HG02588 (cell line): ENCODE results near the gene ZNF442.
A peak's percentile ranks its signal among the peaks of the same experiment; 100 is the strongest.
"Not testable (repeated sequence)": the region's sequence is repeated elsewhere in the genome, so short reads cannot be mapped to it uniquely, and the experiment has no call there.

Experiments
- ATAC-seq: cut with Tn5 transposase; IDR thresholded peaks from one replicate; pipeline ENCODE4 v1.9.1; 2021; ENCODE audit warnings: mild to moderate bottlenecking, moderate library complexity; ENCODE audit not compliant: unreplicated experiment

ZNF442 gene

GRCh38 chr19:12365236-12366162 lies at the start of gene ZNF442:
Gene ZNF442, minus strand, starts transcription at chr19:12365683. Its CDS starts 2,052 bp downstream, at chr19:12363631.
- ATAC-seq, result peak; percentile 92

GRCh38 chr19:12411893-12412292 lies 46.4 kb upstream of the ZNF442 start:
- ATAC-seq, result no peak

GRCh38 chr19:12400633-12401502 lies 35.4 kb upstream of the ZNF442 start, which contains the start of gene ZNF799:
Gene ZNF799, minus strand, starts transcription at chr19:12401271. Its CDS starts 201 bp downstream, at chr19:12401070.
- peak; percentile 82 for ATAC-seq

- ATAC-seq, result peak; percentile 32
Observed at GRCh38 chr19:12399901-12400632, 34.6 kb upstream of the ZNF442 start.

GRCh38 chr19:12391148-12391547 lies 25.7 kb upstream of the ZNF442 start:
- ATAC-seq, result not testable (repeated sequence)

- not testable (repeated sequence) for ATAC-seq
Observed at GRCh38 chr19:12386365-12386764, 20.9 kb upstream of the ZNF442 start.

GRCh38 chr19:12380444-12380737 lies 14.9 kb upstream of the ZNF442 start:
- ATAC-seq, result no peak

- no peak for ATAC-seq
Observed at GRCh38 chr19:12379732-12380443, 14.4 kb upstream of the ZNF442 start.

- ATAC-seq, result no peak
Observed at GRCh38 chr19:12374026-12374425, 8.5 kb upstream of the ZNF442 start.

- no peak for ATAC-seq
Observed at GRCh38 chr19:12364391-12365235, 870 bp downstream of the ZNF442 start.

- ATAC-seq, result not testable (repeated sequence)
Observed at GRCh38 chr19:12362236-12362635, 3.2 kb downstream of the ZNF442 start.

- ATAC-seq, result no peak
Observed at GRCh38 chr19:12353375-12353774, 12.1 kb downstream of the ZNF442 start.

- ATAC-seq, result no peak
Observed at GRCh38 chr19:12350890-12351197, 14.6 kb downstream of the ZNF442 start.

- ATAC-seq, result no peak
Observed at GRCh38 chr19:12350185-12350889, 15.1 kb downstream of the ZNF442 start.

- ATAC-seq, result no peak
Observed at GRCh38 chr19:12346896-12347295, 18.6 kb downstream of the ZNF442 start.

GRCh38 chr19:12345197-12345596 lies 20.3 kb downstream of the ZNF442 start:
- ATAC-seq, result no peak

- peak; percentile 95 for ATAC-seq
Observed at GRCh38 chr19:12333162-12334159, 32.0 kb downstream of the ZNF442 start, which contains the start of gene ZNF563. Gene ZNF563, minus strand, starts transcription at chr19:12333633. Its CDS starts 151 bp downstream, at chr19:12333482.
